AG04450 (cell line): ENCODE data around the gene ENOX1. TPM values are rescaled to one million over a fixed set of nuclear protein-coding genes. Genes with fewer than 3 reads are reported as not detected.

Experiments used
- CTCF ChIA-PET: fragments of 300-600, 350-600 bp; formaldehyde crosslinking; extraction: SDS; loops from one replicate; lab custom pipeline; 2022; ENCODE audit warnings: antibody characterized with exemption, inconsistent platforms; lab: Charles Lee
- POLR2A ChIA-PET: fragments of 350-600 bp; formaldehyde crosslinking; extraction: SDS; loops from one replicate; lab custom pipeline; 2021; ENCODE audit warnings: antibody characterized with exemption, inconsistent platforms; lab: Yijun Ruan, JAX
- DNase-seq: peaks from one replicate; pipeline ENCODE4 v3.0.0-alpha.2; 2011; ENCODE audit warnings: low read depth, low spot score
- H3K27ac ChIP-seq: one replicate; pipeline ENCODE4 v1.5.1; 2012; ENCODE audit warnings: low read depth, low read length, control low read depth
- H3K27me3 ChIP-seq: one replicate; pipeline ENCODE4 v1.6.0; 2012; ENCODE audit warnings: low read length; ENCODE audit not compliant: control insufficient read depth, insufficient read depth
- H3K4me3 ChIP-seq: 2 replicates; pipeline ENCODE4 v1.5.1; 2011; ENCODE audit warnings: mild to moderate bottlenecking, low read depth, low read length, control low read depth
- H3K9me3 ChIP-seq: 2 replicates; pipeline ENCODE4 v1.5.1; 2012; ENCODE audit warnings: low read length; ENCODE audit not compliant: control insufficient read depth, insufficient read depth
- polyA plus RNA-seq: library from polyadenylated mRNA; depleted of rRNA; stranded (reverse); fragments of >200 nt; gene quantifications from 2 replicates; pipeline ENCODE4 v1.2.3, GENCODE V29; 2011
- TF ChIP-seq, protein P1 (sequence below): IDR thresholded peaks from 2 replicates; pipeline ENCODE4 v1.5.1; 2011; ENCODE audit warnings: low read depth, low read length, control low read depth, inconsistent platforms

Gene ENOX1
- polyA plus RNA-seq, 1 experiment, result 3.9 TPM

DNA sequence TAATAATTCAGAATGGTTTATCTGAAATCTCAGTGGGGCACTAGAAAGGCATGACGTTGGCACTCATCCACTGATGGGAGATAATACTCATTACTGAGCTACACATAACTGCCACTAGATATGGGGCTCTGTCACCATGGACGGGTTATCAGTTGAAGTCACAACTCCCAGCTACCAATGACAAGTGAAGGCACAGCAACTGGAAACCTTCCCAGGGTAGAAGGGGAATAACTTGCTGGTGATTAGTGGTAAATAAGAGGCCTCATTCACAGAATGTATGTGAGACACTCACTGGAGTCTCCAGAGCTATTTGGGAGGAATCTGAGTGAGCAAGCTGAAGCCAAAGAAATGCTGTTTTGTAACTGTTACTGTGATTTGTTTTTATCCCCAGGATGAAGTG lies 249.6 kb downstream of the ENOX1 start:
- Histone ChIP-seq H3K27me3 (no peaks in the 10 kb centered on the region), H3K4me3 (no peak overlapping the region), H3K9me3 (peaks cover 4% of the 10 kb centered on the region; the same call in 1 of the 2 replicates), H3K27ac (no peak overlapping the region)
- TF ChIP-seq, protein P1, sequence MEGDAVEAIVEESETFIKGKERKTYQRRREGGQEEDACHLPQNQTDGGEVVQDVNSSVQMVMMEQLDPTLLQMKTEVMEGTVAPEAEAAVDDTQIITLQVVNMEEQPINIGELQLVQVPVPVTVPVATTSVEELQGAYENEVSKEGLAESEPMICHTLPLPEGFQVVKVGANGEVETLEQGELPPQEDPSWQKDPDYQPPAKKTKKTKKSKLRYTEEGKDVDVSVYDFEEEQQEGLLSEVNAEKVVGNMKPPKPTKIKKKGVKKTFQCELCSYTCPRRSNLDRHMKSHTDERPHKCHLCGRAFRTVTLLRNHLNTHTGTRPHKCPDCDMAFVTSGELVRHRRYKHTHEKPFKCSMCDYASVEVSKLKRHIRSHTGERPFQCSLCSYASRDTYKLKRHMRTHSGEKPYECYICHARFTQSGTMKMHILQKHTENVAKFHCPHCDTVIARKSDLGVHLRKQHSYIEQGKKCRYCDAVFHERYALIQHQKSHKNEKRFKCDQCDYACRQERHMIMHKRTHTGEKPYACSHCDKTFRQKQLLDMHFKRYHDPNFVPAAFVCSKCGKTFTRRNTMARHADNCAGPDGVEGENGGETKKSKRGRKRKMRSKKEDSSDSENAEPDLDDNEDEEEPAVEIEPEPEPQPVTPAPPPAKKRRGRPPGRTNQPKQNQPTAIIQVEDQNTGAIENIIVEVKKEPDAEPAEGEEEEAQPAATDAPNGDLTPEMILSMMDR, result no peak
- CTCF ChIA-PET, result interaction anchor here (0.8 kb wide), 1 partner anchor 268 kb away, joined by 4 read pairs; no protein-coding TSS in a partner anchor
- POLR2A ChIA-PET, result no interaction called here
- no peak for DNase-seq

- no peak for DNase-seq
- Histone ChIP-seq H3K4me3 (no peak overlapping the region), H3K9me3 (no peaks in the 10 kb centered on the region), H3K27ac (no peak overlapping the region), H3K27me3 (no peaks in the 10 kb centered on the region)
- TF ChIP-seq, protein P1, result no peak
- CTCF ChIA-PET, result no interaction called here
- POLR2A ChIA-PET, result no interaction called here
Measured at GRCh38 chr13:43529796-43530195, 257.0 kb downstream of the ENOX1 start.

DNA sequence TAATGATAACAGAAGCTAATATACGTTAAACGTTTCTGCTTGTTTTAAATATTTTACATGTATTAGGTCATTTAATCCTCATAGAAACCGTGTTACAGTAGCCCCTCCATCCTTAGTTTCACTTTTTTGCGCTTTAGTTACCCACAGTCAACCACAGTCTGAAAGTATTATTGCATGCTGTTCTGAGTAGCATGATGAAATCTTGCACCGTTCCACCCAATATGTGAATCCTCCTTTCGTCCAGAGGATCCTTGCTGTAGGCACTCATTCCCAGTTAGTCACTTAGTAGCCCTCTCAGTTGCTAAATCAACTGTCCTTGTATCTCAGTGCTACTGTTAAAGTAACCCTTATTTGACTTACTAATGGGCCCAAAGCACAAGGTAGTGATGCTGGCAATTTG lies 257.8 kb downstream of the ENOX1 start:
- ChIA-PET CTCF (no interaction called here), POLR2A (no interaction called here)
- Histone ChIP-seq H3K27me3 (no peaks in the 10 kb centered on the region), H3K4me3 (no peak overlapping the region), H3K9me3 (no peaks in the 10 kb centered on the region), H3K27ac (no peak overlapping the region)
- TF ChIP-seq, protein P1, result no peak
- no peak for DNase-seq

GRCh38 chr13:43522788-43523187 lies 264.0 kb downstream of the ENOX1 start:
- POLR2A ChIA-PET, result no interaction called here
- TF ChIP-seq, protein P1, result no peak
- Histone ChIP-seq H3K9me3 (no peaks in the 10 kb centered on the region), H3K27ac (no peak overlapping the region), H3K27me3 (no peaks in the 10 kb centered on the region), H3K4me3 (no peak overlapping the region)
- DNase-seq, result no peak
- CTCF ChIA-PET, result no interaction called here

- DNase-seq, result no peak
- no peak overlapping the region for H3K27ac ChIP-seq
- no peaks in the 10 kb centered on the region for H3K9me3 ChIP-seq
- ChIA-PET CTCF (no interaction called here), POLR2A (no interaction called here)
- H3K4me3 ChIP-seq, result no peak overlapping the region
- no peaks in the 10 kb centered on the region for H3K27me3 ChIP-seq
- TF ChIP-seq, protein P1, result no peak
Measured at GRCh38 chr13:43520351-43520750, 266.4 kb downstream of the ENOX1 start.
